ENCODE data around the gene DNASE1.
"Not testable (repeated sequence)": the region's sequence is repeated elsewhere in the genome, so short reads cannot be mapped to it uniquely, and the experiment has no call there.

The DNASE1 gene, protein sequence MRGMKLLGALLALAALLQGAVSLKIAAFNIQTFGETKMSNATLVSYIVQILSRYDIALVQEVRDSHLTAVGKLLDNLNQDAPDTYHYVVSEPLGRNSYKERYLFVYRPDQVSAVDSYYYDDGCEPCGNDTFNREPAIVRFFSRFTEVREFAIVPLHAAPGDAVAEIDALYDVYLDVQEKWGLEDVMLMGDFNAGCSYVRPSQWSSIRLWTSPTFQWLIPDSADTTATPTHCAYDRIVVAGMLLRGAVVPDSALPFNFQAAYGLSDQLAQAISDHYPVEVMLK

GRCh38 chr16:3654249-3654991, at the start of gene DNASE1:
DNASE1 (plus strand) TSS chr16:3654691; CDS start chr16:3655374, 683 bp downstream.
- peak in 1 of 2 experiments; percentile 4 for DNase-seq

- no peak for DNase-seq
Observed at GRCh38 chr16:3606441-3606840, 48.0 kb upstream of the DNASE1 start.

DNA sequence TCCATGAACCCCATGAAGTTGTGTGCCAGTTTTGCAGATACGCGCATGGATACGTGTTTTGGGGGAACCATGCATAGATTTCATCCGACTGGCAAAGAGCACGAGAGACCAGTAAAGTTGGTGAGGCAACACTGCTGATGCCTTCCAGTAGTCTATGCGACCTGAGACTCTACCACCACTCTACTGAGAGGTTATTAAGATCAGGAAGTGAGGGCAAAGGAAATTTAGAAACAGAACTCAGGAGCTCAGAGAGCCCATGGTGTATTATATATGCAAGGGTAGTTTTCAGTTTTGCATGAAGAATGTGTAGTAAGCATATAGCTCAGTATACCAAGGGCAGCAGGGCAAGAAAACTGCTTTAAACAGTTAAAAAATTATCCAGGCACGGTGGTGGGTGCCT, 47.3 kb upstream of the DNASE1 start:
- DNase-seq = no peak

- no peak for DNase-seq
Observed at GRCh38 chr16:3607634-3608033, 46.9 kb upstream of the DNASE1 start.

GRCh38 chr16:3608069-3608468, 46.4 kb upstream of the DNASE1 start:
- no peak for DNase-seq

- not testable (repeated sequence) for DNase-seq
Observed at GRCh38 chr16:3608976-3609375, 45.5 kb upstream of the DNASE1 start.

- no peak for DNase-seq
Observed at GRCh38 chr16:3609895-3610697, 44.4 kb upstream of the DNASE1 start.

DNA sequence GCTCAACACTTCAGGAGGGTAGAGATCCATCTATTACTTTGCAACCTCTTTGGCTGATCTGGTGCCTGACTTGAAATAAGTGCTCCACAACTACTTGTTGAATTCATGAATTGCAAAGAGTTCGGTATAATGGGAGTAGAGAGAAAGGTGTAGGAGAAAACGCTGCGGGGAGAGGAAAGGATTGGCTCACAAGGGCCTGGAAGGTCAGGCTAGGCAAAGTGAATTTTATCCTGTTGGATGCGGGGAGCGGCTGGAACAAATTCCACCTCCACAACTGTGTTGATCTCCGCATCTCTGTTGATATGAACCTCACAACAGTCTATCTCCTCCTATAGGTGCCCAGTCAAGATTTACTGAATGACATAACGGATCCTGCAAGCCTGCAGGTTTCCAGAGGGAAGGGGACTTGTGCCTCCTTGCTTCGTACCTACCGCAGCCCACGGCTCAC, 43.8 kb upstream of the DNASE1 start:
- DNase-seq = no peak

DNA sequence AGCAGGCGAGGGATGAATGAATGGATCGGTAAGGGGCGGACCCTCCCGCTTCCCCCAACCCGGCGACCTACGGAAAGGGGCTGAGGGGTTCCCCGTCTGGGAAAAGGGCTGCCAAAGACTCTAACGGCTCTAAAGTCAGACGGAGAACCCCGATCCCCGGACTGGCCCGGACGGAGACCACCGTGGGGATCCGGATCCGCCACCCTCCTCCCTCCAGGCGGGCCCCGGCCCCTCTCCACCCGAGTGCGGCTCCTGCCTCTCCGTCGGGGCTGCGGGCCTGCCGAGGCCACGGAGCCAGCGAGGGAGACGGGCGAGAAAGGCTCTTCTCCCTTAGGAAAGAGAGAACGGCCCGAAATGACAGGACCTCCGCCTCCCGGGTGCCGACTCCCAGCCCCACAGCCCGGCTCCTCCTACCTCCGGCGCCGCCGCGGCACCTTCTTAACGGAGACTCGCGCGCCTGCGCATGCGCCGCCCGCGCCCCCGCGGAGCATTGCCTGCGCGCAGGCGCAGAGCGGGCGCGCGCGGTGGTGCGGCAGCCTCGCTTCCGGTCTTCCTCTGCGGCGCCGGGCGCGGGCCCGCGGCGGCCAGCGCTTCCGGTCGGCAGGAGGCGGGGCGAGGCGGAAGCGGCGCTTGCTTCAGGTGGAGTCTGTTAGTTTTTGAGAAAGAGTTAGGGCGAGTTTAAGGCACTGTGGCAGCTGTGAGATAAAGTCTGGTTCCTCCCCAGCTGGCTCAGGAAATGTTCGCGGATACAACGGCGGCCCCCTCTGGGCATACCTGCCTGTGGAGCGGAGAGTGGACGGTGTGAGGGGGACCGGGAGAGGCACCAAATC, 43.1 kb upstream of the DNASE1 start, which contains the start of gene SLX4:
TSS of gene SLX4 (minus strand) at position 461 of the 830 bp plus-strand sequence. CDS start 2,642 bp downstream, outside the sequence.
- peak; percentile 47 to 79 for DNase-seq

- no peak for DNase-seq
Observed at GRCh38 chr16:3612510-3613466, 41.7 kb upstream of the DNASE1 start.

DNA sequence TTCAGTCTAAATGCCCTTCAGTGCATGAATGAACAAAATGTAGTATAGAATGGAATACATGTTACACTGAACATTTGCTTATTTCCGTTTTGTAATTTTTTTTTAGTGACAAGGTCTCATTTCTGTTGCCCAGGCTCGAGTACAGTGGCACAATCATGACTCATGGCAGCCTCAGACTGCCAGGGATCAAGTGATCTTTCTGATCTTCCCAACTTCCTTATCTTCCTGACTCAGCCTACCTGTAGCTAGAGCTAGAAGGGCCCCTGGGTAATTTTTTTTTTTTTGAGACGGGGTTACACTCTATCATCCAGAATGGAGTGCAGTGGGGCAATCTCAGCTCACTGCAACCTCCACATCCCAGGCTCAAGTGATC, 35.7 kb upstream of the DNASE1 start:
- peak in 1 of 2 experiments; percentile 34 for DNase-seq

DNA sequence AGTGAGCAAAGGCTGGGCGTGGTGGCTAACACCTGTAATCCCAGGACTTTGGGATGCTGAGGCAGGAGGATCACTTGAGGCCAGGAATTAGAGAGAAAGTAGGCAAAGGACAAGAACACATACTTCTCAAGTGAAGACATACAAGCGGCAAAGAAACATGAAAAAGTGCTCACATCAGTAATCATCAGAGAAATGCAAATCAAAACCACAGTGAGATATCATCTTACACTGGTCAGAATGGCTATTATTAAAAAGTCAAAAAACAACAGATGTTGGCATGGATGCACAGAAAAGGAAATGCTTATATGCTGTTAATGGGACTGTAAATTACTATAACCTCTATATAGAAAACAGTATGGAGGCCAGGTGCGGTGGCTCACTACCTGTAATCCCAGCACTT, 30.8 kb upstream of the DNASE1 start:
- no peak for DNase-seq

- DNase-seq = no peak
Observed at GRCh38 chr16:3625331-3625730, 29.2 kb upstream of the DNASE1 start.

- DNase-seq = no peak
Observed at GRCh38 chr16:3625911-3626732, 28.4 kb upstream of the DNASE1 start.

DNA sequence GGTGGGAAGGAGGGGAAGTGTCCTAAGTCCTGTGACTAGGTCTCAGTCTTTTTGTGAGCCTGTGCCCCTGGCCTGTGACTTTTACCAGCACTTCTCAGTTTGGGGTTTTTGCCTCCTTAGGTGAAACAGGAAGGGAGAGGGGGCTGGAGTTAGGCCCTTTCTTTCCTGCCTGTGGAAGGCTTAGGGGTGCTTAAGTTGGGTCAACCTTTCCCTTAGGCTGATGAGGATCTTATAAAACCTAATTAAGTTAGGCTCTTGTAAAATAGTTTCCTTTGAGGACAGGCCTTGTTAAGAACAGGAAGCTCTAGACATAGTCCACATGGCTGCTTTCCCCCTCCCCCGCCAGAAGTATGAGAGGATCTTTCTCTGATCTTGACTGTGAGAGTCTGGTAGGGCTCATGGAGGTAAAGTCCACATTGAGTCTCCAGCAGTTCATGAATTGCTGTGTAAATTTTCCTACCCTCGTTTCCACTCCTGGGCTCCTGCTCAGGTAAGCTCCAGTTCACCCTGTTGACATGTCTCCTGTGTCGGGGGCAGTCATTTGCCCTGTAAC, 17.0 kb upstream of the DNASE1 start:
- DNase-seq = no peak

DNA sequence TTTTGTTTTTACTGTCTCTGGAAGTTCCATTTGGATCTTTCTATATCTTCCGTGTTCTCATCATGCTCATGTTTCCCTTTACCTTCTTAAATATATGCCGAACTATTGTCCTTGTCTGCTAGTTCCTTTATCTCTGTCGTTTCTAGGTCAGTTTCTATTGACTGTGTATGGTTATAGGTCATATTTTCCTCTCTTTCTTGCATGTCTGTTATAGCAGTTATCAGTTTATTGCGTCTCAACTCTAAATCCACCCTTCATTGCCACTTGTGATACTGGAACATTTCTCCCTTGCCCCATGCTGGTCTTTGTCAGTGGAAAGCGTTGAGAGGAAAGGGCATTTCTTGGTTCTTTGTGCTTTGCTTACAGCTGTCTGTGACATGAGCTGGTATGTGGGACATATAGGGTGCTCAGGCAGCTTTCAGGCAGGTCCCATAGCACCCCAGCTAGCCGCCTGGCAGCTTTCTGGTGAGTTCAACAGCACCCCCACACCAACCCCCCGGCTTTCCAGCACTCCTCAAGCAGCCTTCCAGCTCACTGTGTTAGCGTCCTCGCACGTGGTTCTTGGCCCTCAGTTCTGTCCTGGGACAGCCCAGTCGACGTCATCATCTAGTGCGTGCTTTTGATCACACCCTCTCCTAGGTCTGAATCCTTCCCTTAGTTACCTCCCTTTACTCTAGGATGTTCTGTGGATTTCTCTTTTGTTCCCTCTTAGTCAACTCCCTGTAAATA, 15.4 kb upstream of the DNASE1 start:
- DNase-seq = no peak

DNA sequence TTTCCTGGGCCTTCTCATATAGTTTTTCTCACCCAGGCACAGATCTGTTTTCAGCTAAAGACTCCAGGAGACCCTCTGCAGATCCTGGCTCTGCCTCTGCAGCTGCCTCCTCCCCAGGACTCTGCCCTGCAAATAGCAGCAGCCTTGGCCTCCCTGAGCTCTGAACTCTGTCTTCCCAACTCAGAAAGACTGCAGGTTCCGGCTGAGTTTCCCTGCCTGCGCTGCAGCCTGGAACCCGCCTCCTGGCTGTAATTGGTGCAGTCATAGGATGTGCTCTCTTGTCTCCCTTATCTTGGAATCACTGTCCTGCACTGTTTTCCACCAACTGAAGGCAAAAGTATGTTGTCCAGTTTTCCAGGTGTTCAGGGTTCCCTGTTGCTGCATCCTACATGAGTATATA, 14.3 kb upstream of the DNASE1 start:
- no peak for DNase-seq

- no peak for DNase-seq
Observed at GRCh38 chr16:3640632-3641501, 13.6 kb upstream of the DNASE1 start.

Measured in SW 1271 (cell line).